HG03378 (cell line): Measurements from ENCODE around the gene KCNN4.
A peak's percentile ranks its signal among the peaks of the same experiment; 100 is the strongest.

Experiments used
- ATAC-seq: cut with Tn5 transposase; IDR thresholded peaks from one replicate; pipeline ENCODE4 v1.9.1; 2021; ENCODE audit warnings: mild to moderate bottlenecking, moderate library complexity; ENCODE audit not compliant: unreplicated experiment

KCNN4 gene

DNA sequence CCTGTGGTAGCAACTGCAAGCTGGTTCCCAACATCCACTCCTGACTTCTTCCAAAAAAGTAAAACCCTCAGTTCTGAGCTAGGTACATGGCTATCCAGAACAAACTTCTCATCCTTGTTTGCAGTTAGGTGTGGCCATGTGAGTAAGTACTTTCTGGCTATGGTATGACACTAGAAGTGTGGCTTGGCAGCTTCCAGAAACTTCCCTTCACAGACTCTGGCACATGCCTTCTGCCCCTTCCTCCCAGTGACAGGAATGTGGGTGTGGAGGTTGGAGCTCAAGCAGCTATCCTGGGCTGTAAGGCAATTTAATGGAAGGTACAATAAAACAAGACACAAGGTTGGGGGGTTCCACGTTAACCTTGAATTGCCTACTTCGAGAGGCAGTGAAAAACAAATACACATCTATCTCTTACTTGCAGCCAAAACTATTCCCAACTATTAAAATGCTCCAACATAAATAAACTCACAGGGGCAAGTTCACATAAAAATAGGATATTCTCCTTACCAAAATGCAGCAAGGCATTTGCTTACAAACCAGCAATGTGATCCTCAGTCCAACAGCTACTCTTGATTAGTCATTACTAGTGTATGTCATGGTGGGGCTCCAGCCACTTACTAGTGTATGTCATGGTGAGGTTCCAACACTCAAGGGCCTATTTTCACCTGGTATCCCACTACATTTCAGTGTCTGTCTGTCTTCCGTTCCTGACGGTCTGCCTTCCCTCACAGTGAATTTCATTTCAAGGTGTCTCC lies 29.1 kb downstream of the KCNN4 start:
- ATAC-seq, result no peak

DNA sequence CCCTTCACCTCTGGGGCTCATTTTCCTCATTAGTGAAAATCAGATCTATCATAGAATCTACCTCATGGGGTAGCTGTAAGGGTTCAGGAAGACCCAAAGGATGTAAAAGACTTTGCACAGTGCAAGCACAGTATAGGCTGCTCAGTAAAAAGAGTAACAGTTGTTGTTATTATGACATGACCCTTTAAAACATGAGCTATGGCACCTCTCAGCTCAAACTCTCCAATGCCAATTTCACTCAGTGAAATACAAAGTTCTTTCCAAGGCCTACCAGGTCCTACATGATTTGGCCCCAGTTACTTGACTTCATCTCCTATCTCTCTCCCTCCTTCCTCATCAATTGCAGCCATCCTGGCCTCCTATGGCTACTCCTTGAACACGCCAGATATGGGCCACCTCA lies 30.9 kb downstream of the KCNN4 start:
- no peak for ATAC-seq

- ATAC-seq, result no peak
Observed at GRCh38 chr19:43749152-43749551, 31.6 kb downstream of the KCNN4 start.

DNA sequence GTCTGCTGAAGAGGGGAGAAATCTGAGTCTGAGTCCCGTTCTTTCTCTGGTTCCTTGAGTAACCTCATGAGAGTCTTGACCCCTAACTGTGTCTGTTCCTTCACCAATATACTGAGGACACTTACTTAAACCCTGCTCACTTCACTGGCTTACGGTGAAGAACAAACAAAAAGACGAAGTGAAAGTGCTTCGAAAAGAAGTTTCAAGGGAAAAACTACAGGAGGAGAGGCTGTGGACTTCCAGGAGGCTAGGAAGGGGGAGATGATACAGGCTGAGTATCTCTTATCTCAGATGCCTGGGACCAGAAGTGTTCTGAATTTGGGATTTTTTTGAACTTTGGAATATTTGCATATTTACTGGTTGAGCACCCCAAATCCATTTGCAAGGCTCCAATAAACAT lies 32.1 kb downstream of the KCNN4 start:
- no peak for ATAC-seq

- ATAC-seq, result no peak
Observed at GRCh38 chr19:43748205-43748594, 32.6 kb downstream of the KCNN4 start.

- no peak for ATAC-seq
Observed at GRCh38 chr19:43747557-43748204, 33.1 kb downstream of the KCNN4 start.

- no peak for ATAC-seq
Observed at GRCh38 chr19:43743059-43743458, 37.7 kb downstream of the KCNN4 start.

- no peak for ATAC-seq
Observed at GRCh38 chr19:43741075-43741825, 39.5 kb downstream of the KCNN4 start.

GRCh38 chr19:43739439-43740235 lies 41.1 kb downstream of the KCNN4 start:
- no peak for ATAC-seq

- ATAC-seq, result no peak
Observed at GRCh38 chr19:43738780-43739211, 42.0 kb downstream of the KCNN4 start.

- no peak for ATAC-seq
Observed at GRCh38 chr19:43735957-43736356, 44.8 kb downstream of the KCNN4 start.

DNA sequence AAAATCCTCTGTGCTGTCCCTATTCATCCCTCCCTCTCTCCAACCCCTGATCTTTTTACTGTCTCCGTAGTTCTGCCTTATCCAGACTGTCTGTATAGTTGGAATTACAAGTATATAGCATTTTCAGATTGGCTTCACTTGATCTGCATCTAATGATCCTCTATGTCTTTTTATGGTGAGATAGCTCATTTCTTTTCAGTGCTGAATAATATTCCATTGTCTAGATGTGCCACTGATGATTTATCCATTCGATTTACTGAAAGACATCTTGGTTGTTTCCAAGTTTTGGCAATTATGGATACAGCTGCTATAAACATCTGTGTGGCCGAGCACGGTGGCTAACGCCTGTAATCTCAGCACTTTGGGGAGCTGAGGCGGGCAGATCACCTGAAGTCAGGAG lies 45.8 kb downstream of the KCNN4 start:
- no peak for ATAC-seq

DNA sequence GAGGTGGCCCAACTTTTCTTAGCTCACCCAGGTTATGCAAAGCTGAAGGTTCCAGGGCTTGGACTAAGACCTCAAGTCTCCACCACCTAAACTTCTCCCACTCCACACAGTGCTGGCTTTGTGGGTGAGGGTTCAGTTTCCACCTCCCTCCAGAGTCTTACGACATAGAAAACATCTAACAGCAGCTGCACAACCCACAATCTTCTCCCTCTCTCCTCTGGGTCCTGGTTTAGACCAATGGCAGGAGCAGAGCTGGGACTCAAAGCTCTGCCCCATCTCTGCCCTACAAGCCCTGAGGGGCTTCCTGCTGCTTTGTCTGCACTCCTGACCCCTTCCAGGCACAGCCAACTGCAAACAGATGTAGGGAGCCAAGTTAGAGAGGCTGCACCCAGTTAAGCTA lies 48.9 kb downstream of the KCNN4 start:
- no peak for ATAC-seq

- ATAC-seq, result no peak
Observed at GRCh38 chr19:43731346-43731745, 49.4 kb downstream of the KCNN4 start.

- ATAC-seq, result no peak
Observed at GRCh38 chr19:43729919-43730318, 50.9 kb downstream of the KCNN4 start.

DNA sequence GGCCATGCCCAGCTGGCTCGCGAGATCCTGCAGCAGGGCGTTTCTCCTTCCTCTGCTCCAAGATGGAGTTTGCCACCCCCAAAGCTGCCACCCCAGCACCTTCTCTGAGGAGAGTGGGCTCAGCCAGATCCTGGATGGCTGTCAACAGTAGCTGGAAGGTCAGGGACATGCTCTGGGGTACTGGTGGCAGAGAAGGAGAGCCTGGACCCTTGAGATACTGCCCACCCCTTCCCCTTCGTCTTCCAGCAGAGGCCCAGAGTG lies 53.2 kb downstream of the KCNN4 start:
- ATAC-seq, result no peak

- no peak for ATAC-seq
Observed at GRCh38 chr19:43726736-43727592, 53.8 kb downstream of the KCNN4 start.

- peak; percentile 53 for ATAC-seq
Observed at GRCh38 chr19:43725468-43725867, 55.3 kb downstream of the KCNN4 start.

GRCh38 chr19:43724896-43725295 lies 55.9 kb downstream of the KCNN4 start:
- no peak for ATAC-seq

- ATAC-seq, result no peak
Observed at GRCh38 chr19:43723588-43723987, 57.2 kb downstream of the KCNN4 start.
